ENCODE measurements around the gene WDR89. TPM values are rescaled to one million over a fixed set of nuclear protein-coding genes. Genes with fewer than 3 reads are reported as not detected.

The WDR89 gene
- total RNA-seq: 10 to 100 TPM in 1 of 2 donors, 1 to 10 TPM in 1; 8.5 to 10.8 TPM
- 6.0 TPM for polyA plus RNA-seq (ENCODE audit: insufficient read depth, low read depth, low replicate concordance)
- long read RNA-seq, donor 1, transcript WDR89-204 (1 exons, 2,935 nt): major isoform, 9 of 16 reads
- long read RNA-seq, donor 1, partial matches to known transcripts: 6 of 16 reads
- long read RNA-seq, donor 1, other reads (novel, unspliced or antisense): 0 of 16 reads
- long read RNA-seq, donor 2, partial matches to known transcripts: 0 of 4 reads
- long read RNA-seq, donor 2, other reads (novel, unspliced or antisense): 0 of 4 reads

GRCh38 chr14:63641473-63642228 is at the start of gene WDR89:
TSS of gene WDR89 (minus strand) at chr14:63641871. CDS start at chr14:63599942, 41,929 bp downstream.
- no peaks in the 10 kb centered on the region for H3K9me3 ChIP-seq
- H3K27me3 ChIP-seq: no peaks in the 10 kb centered on the region
- 0 to 1% methylated on average over 43 to 60 of the region's 60 CpGs for WGBS, 2 donors
- peak within 1 kb of the TSS; percentile 90 to 91 for H3K27ac ChIP-seq
- H3K4me3 ChIP-seq: peak within 1 kb of the TSS; percentile 61
- TF ChIP-seq POLR2A (IDR thresholded peaks at IDR 0.05): no peak
- peak; percentile 87 to 92 (median 89) for TF ChIP-seq CTCF (IDR thresholded peaks at IDR 0.05)
- DNase-seq: peak; percentile 99
- H3K36me3 ChIP-seq (ENCODE audit: low read depth, missing control alignments): no peaks in the 10 kb centered on the region
- intact Hi-C loops (cut with DNase I; ENCODE audit: low total_unique reads): no loop called here
- peaks cover 4% of the 10 kb centered on the region for H3K4me1 ChIP-seq

- Histone ChIP-seq H3K36me3 (ENCODE audit: low read depth, missing control alignments) (no peaks in the 10 kb centered on the region), H3K27me3 (no peaks in the 10 kb centered on the region), H3K27ac (no peak overlapping the region), H3K9me3 (no peaks in the 10 kb centered on the region), H3K4me1 (no peaks in the 10 kb centered on the region), H3K4me3 (no peak overlapping the region)
- no peak for DNase-seq
- 76 to 82% methylated on average over 3 of the region's 3 CpGs for WGBS, 2 donors
- TF ChIP-seq CTCF (IDR thresholded peaks at IDR 0.05) (no peak), POLR2A (IDR thresholded peaks at IDR 0.05) (no peak)
- intact Hi-C loops (cut with DNase I; ENCODE audit: low total_unique reads): no loop called here
These were observed 47.5 kb upstream of the WDR89 start for GRCh38 chr14:63689132-63689531.

- Histone ChIP-seq H3K27me3 (no peaks in the 10 kb centered on the region), H3K4me1 (no peaks in the 10 kb centered on the region), H3K4me3 (no peak overlapping the region), H3K9me3 (no peaks in the 10 kb centered on the region), H3K36me3 (ENCODE audit: low read depth, missing control alignments) (no peaks in the 10 kb centered on the region), H3K27ac (no peak overlapping the region)
- intact Hi-C loops (cut with DNase I; ENCODE audit: low total_unique reads): no loop called here
- DNase-seq: no peak
- no peak for TF ChIP-seq CTCF (IDR thresholded peaks at IDR 0.05)
- no peak for TF ChIP-seq POLR2A (IDR thresholded peaks at IDR 0.05)
These were observed 45.3 kb upstream of the WDR89 start for GRCh38 chr14:63686926-63687325.

- TF ChIP-seq CTCF (IDR thresholded peaks at IDR 0.05) (no peak), POLR2A (IDR thresholded peaks at IDR 0.05) (no peak)
- 93 to 97% methylated on average over 1 of the region's 1 CpG for WGBS, 2 donors
- H3K36me3 ChIP-seq (ENCODE audit: low read depth, missing control alignments): no peaks in the 10 kb centered on the region
- H3K4me1 ChIP-seq: no peaks in the 10 kb centered on the region
- DNase-seq: no peak
- intact Hi-C loops (cut with DNase I; ENCODE audit: low total_unique reads): no loop called here
- no peak overlapping the region for H3K27ac ChIP-seq
- no peaks in the 10 kb centered on the region for H3K27me3 ChIP-seq
- H3K4me3 ChIP-seq: no peak overlapping the region
- no peaks in the 10 kb centered on the region for H3K9me3 ChIP-seq
These were observed 43.7 kb upstream of the WDR89 start for GRCh38 chr14:63685401-63685800.
